Measurements from ENCODE around the gene KDELR1.

KDELR1 gene

DNA sequence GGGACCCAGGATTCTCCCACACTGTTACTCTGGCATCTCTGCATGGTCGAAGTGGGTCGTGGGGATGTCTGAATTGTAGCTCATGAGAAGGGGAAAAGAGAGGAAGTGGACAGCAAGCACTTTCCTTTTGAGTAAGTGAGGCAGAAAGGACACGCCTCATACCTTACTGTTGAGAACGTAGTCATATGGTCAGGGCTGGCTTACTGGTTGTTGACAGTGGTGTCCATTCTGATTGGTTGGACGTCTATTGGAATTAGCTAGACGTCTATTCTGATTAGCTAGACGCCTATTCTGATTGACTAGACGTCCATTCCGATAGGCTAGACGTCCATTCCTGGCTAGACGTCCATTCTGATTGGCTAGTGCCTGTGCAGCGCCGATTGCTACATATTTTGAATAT lies 14.5 kb upstream of the KDELR1 start:
- peak; percentile 55 for DNase-seq (ENCODE audit: low spot score)
- in situ Hi-C loops (cut with MboI; ENCODE audit: low sequenced_read_pairs, unreplicated experiment), result no loop called here
- TF ChIP-seq CTCF (IDR thresholded peaks at IDR 0.05; ENCODE audit: borderline replicate concordance, control extremely low read depth, extremely low read depth, insufficient read depth, missing control alignments), result no peak

DNA sequence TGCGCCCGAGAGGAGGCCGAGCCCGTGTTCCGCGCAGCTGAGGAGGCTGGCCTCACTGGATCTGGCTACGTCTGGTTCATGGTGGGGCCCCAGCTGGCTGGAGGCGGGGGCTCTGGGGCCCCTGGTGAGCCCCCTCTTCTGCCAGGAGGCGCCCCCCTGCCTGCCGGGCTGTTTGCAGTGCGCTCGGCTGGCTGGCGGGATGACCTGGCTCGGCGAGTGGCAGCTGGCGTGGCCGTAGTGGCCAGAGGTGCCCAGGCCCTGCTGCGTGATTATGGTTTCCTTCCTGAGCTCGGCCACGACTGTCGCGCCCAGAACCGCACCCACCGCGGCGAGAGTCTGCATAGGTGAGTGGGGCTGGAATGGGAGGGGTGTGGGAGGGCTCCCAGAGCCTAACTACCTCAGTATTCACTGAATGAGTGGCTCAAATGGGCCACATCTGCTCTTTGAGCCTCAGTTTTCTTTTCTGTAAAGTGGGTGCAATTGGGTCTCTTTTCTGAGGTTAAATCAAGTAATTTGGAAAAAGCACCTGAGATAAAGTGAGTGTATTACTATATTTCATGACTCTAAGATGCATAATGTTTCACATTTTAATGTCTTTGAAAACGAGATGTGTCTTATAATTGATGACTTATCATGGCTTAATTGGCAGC lies 13.8 kb upstream of the KDELR1 start:
- TF ChIP-seq CTCF (IDR thresholded peaks at IDR 0.05; ENCODE audit: borderline replicate concordance, control extremely low read depth, extremely low read depth, insufficient read depth, missing control alignments), result no peak
- no peak for DNase-seq (ENCODE audit: low spot score)
- in situ Hi-C loops (cut with MboI; ENCODE audit: low sequenced_read_pairs, unreplicated experiment), result no loop called here

DNA sequence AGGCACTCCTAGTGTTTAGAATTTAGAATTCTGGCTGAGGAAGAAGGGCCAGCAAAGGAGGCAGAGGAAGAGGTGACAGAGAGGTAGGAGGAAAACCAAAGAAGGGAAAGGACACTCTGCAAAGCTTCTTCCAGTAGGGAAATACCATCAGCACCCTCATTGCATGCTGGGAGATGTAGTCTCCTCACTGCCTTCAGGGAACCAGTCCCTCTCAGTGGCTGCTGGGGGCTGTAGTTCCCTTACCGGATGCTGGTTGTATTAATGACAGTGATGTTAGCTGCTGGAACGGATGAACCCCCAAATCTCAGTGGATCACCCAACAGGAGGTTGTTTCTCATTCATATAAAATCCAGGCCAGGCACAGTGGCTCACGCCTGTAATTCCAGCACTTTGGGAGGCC lies 12.3 kb upstream of the KDELR1 start:
- in situ Hi-C loops (cut with MboI; ENCODE audit: low sequenced_read_pairs, unreplicated experiment), result no loop called here
- peak; percentile 87 for DNase-seq (ENCODE audit: low spot score)
- no peak for TF ChIP-seq CTCF (IDR thresholded peaks at IDR 0.05; ENCODE audit: borderline replicate concordance, control extremely low read depth, extremely low read depth, insufficient read depth, missing control alignments)

DNA sequence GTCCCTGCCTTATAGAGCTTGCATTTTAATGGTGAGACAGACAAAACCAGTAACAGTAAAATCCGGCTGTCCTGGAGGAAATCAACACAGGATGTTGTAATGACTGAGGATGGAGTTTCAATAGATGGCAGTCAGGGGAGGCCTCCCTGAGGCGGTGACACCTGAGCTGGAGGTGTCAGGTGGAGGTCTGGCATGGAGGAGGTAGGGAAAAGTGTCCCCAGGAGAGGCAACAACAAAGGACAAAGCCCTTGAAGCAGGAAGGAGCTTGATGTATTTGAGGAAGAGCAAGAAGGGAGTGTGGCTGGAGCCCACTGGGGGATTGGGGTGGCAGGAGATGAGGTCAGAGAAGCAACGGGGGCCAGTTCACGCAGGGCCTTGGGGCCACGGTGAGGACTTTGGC lies 9.9 kb upstream of the KDELR1 start:
- DNase-seq (ENCODE audit: low spot score), result no peak
- in situ Hi-C loops (cut with MboI; ENCODE audit: low sequenced_read_pairs, unreplicated experiment), result no loop called here
- no peak for TF ChIP-seq CTCF (IDR thresholded peaks at IDR 0.05; ENCODE audit: borderline replicate concordance, control extremely low read depth, extremely low read depth, insufficient read depth, missing control alignments)

GRCh38 chr19:48400018-48400742 lies 8.8 kb upstream of the KDELR1 start:
- DNase-seq (ENCODE audit: low spot score), result peak; percentile 63
- no peak for TF ChIP-seq CTCF (IDR thresholded peaks at IDR 0.05; ENCODE audit: borderline replicate concordance, control extremely low read depth, extremely low read depth, insufficient read depth, missing control alignments)
- in situ Hi-C loops (cut with MboI; ENCODE audit: low sequenced_read_pairs, unreplicated experiment), result no loop called here

GRCh38 chr19:48398375-48399235 lies 7.3 kb upstream of the KDELR1 start:
- peak; percentile 91 for DNase-seq (ENCODE audit: low spot score)
- in situ Hi-C loops (cut with MboI; ENCODE audit: low sequenced_read_pairs, unreplicated experiment), result no loop called here
- TF ChIP-seq CTCF (IDR thresholded peaks at IDR 0.05; ENCODE audit: borderline replicate concordance, control extremely low read depth, extremely low read depth, insufficient read depth, missing control alignments), result no peak

All from GM13976 (cell line).